MM.1S (cell line): ENCODE measurements around the gene LDB1.

Experiments used
- DNase-seq: peaks from one replicate; pipeline ENCODE4 v3.0.0-alpha.2; 2015
- H2AFZ ChIP-seq: fragments of 300-600 bp; sonication (generic); 2 replicates; pipeline ENCODE4 v1.6.0; 2016; ENCODE audit warnings: antibody characterized with exemption, low read length
- H3F3A ChIP-seq: fragments of 300-600 bp; sonication (generic); 2 replicates; pipeline ENCODE4 v1.6.1; 2016; ENCODE audit warnings: mild to moderate bottlenecking, antibody characterized with exemption, low read length, moderate library complexity, mixed read lengths; ENCODE audit not compliant: insufficient read depth
- H3K27ac ChIP-seq: fragments of 300-600 bp; sonication (generic); 2 replicates; pipeline ENCODE4 v1.5.1; 2016; ENCODE audit warnings: mild to moderate bottlenecking, low read length
- H3K27me3 ChIP-seq: fragments of 300-600 bp; sonication (generic); replicated peaks from 2 replicates; pipeline ENCODE4 v1.6.0; 2016; ENCODE audit warnings: low read length; ENCODE audit not compliant: insufficient read depth
- H3K36me3 ChIP-seq: fragments of 300-600 bp; sonication (generic); replicated peaks from 2 replicates; pipeline ENCODE4 v1.6.1; 2016; ENCODE audit warnings: mild to moderate bottlenecking, low read length, mixed read lengths; ENCODE audit not compliant: insufficient read depth
- H3K4me1 ChIP-seq: fragments of 300-600 bp; sonication (generic); 2 replicates; pipeline ENCODE4 v1.6.1; 2016; ENCODE audit warnings: low read length, mixed read lengths
- H3K4me2 ChIP-seq: fragments of 300-600 bp; sonication (generic); 2 replicates; pipeline ENCODE4 v1.6.0; 2016; ENCODE audit warnings: low read depth, low read length
- H3K4me3 ChIP-seq: fragments of 300-600 bp; sonication (generic); 2 replicates; pipeline ENCODE4 v1.5.1; 2016; ENCODE audit warnings: low read length, mixed read lengths
- H3K79me2 ChIP-seq: fragments of 300-600 bp; sonication (generic); 2 replicates; pipeline ENCODE4 v1.6.1; 2016; ENCODE audit warnings: mixed run types, low read length, mixed read lengths
- H3K9ac ChIP-seq: fragments of 300-600 bp; sonication (generic); 2 replicates; pipeline ENCODE4 v1.6.1; 2016; ENCODE audit warnings: low read length, mixed read lengths
- H3K9me2 ChIP-seq: fragments of 300-600 bp; sonication (generic); replicated peaks from 2 replicates; pipeline ENCODE4 v1.6.1; 2016; ENCODE audit warnings: mild to moderate bottlenecking, low read length, mixed read lengths; ENCODE audit not compliant: insufficient read depth
- H3K9me3 ChIP-seq: fragments of 300-600 bp; sonication (generic); replicated peaks from 2 replicates; pipeline ENCODE4 v1.6.1; 2016; ENCODE audit warnings: mild to moderate bottlenecking, low read length, mixed read lengths; ENCODE audit not compliant: insufficient read depth
- H4K20me1 ChIP-seq: fragments of 300-600 bp; sonication (generic); 2 replicates; pipeline ENCODE4 v1.6.1; 2016; ENCODE audit warnings: mild to moderate bottlenecking, low read length, moderate library complexity, mixed read lengths; ENCODE audit not compliant: insufficient read depth
- EZH2 ChIP-seq: fragments of 300-600 bp; sonication (generic); optimal IDR thresholded peaks from 2 replicates; pipeline ENCODE3; 2017; ENCODE audit warnings: low read depth, mild to moderate bottlenecking, antibody characterized with exemption, low read length, mixed read lengths
- EZH2phosphoT487 ChIP-seq: fragments of 300-600 bp; sonication (generic); IDR thresholded peaks from 2 replicates; pipeline ENCODE4 v1.6.1; 2018; ENCODE audit warnings: antibody characterized with exemption, low read length
- TF ChIP-seq, protein P1 (sequence below): fragments of 300-600 bp; sonication (generic); IDR thresholded peaks from 2 replicates; pipeline ENCODE4 v1.5.1; 2016; ENCODE audit warnings: antibody characterized with exemption, low read length, mixed read lengths

The LDB1 gene

DNA sequence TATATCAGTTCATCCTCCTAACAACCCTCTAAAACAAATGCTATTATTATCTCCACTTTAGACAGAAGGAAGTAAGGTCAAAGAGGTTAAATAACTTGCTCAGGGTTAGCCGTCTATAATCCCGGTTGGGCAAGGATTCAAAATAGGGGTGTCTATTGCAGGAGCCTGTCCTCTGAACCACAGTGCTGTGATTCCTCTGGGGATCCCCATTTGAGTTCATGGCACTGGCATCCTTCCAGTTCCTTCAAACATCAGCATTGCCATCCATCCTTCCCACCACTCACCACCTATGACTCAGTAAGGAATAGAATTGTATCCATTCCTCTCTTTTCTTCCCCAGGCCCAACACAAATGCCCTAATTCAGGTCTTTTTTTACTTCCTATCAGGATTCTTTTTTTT is 29.4 kb downstream of the LDB1 start:
- H4K20me1 ChIP-seq: no peaks in the 10 kb centered on the region
- no peak overlapping the region for H3K4me2 ChIP-seq
- TF ChIP-seq, protein P1, sequence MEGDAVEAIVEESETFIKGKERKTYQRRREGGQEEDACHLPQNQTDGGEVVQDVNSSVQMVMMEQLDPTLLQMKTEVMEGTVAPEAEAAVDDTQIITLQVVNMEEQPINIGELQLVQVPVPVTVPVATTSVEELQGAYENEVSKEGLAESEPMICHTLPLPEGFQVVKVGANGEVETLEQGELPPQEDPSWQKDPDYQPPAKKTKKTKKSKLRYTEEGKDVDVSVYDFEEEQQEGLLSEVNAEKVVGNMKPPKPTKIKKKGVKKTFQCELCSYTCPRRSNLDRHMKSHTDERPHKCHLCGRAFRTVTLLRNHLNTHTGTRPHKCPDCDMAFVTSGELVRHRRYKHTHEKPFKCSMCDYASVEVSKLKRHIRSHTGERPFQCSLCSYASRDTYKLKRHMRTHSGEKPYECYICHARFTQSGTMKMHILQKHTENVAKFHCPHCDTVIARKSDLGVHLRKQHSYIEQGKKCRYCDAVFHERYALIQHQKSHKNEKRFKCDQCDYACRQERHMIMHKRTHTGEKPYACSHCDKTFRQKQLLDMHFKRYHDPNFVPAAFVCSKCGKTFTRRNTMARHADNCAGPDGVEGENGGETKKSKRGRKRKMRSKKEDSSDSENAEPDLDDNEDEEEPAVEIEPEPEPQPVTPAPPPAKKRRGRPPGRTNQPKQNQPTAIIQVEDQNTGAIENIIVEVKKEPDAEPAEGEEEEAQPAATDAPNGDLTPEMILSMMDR: no peak
- no peak for TF ChIP-seq EZH2
- no peak for TF ChIP-seq EZH2phosphoT487
- H3K9ac ChIP-seq: no peak overlapping the region
- H3K4me3 ChIP-seq: no peak overlapping the region
- no peaks in the 10 kb centered on the region for H3F3A ChIP-seq
- no peaks in the 10 kb centered on the region for H3K9me3 ChIP-seq
- no peaks in the 10 kb centered on the region for H3K9me2 ChIP-seq
- H3K79me2 ChIP-seq: no peaks in the 10 kb centered on the region
- no peak overlapping the region for H3K27ac ChIP-seq
- no peaks in the 10 kb centered on the region for H3K27me3 ChIP-seq
- no peaks in the 10 kb centered on the region for H3K36me3 ChIP-seq
- H2AFZ ChIP-seq: no peak overlapping the region
- DNase-seq: no peak
- no peaks in the 10 kb centered on the region for H3K4me1 ChIP-seq

DNA sequence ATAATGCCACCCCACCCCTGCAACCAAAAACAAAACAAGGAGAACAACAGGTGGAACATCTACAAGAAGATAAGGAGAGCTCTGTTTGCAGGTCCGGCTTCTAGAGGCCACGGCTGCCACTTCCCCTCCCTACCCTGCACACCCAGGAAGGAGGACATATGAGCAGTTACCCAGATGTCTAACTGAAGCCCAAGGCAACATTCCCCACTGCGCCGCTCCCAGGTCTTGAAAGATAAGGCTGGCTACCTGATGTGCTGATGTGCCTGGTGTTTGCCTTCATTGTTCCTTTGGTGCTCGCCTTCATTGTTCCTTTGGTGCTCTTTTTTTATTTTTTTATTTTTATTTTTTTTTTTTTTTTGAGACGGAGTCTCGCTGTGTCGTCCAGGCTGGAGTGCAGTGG is 34.0 kb downstream of the LDB1 start:
- DNase-seq: no peak
- H2AFZ ChIP-seq: no peak overlapping the region
- no peaks in the 10 kb centered on the region for H3F3A ChIP-seq
- H3K9me2 ChIP-seq: no peaks in the 10 kb centered on the region
- no peaks in the 10 kb centered on the region for H3K4me1 ChIP-seq
- no peaks in the 10 kb centered on the region for H3K27me3 ChIP-seq
- H3K27ac ChIP-seq: no peak overlapping the region
- H3K79me2 ChIP-seq: no peaks in the 10 kb centered on the region
- no peak overlapping the region for H3K4me3 ChIP-seq
- no peak overlapping the region for H3K9ac ChIP-seq
- no peak overlapping the region for H3K4me2 ChIP-seq
- H4K20me1 ChIP-seq: no peaks in the 10 kb centered on the region
- no peaks in the 10 kb centered on the region for H3K9me3 ChIP-seq
- TF ChIP-seq EZH2phosphoT487 (no peak), EZH2 (no peak)
- TF ChIP-seq, protein P1: no peak
- no peaks in the 10 kb centered on the region for H3K36me3 ChIP-seq

GRCh38 chr10:102085336-102085735 is 34.8 kb downstream of the LDB1 start:
- H3K9me2 ChIP-seq: no peaks in the 10 kb centered on the region
- no peaks in the 10 kb centered on the region for H3K9me3 ChIP-seq
- no peak overlapping the region for H2AFZ ChIP-seq
- TF ChIP-seq EZH2phosphoT487: no peak
- TF ChIP-seq, protein P1: no peak
- no peak for TF ChIP-seq EZH2
- no peaks in the 10 kb centered on the region for H3F3A ChIP-seq
- H3K4me3 ChIP-seq: no peak overlapping the region
- H3K27ac ChIP-seq: no peak overlapping the region
- no peaks in the 10 kb centered on the region for H4K20me1 ChIP-seq
- H3K4me2 ChIP-seq: no peak overlapping the region
- no peaks in the 10 kb centered on the region for H3K36me3 ChIP-seq
- H3K4me1 ChIP-seq: no peaks in the 10 kb centered on the region
- H3K79me2 ChIP-seq: no peaks in the 10 kb centered on the region
- no peak overlapping the region for H3K9ac ChIP-seq
- DNase-seq: no peak
- H3K27me3 ChIP-seq: no peaks in the 10 kb centered on the region
